ENCODE data around the gene TMEM91. TPM values are rescaled to one million over a fixed set of nuclear protein-coding genes. Genes with fewer than 3 reads are reported as not detected.

Gene TMEM91
- total and polyA plus RNA-seq, 2 donors (not counting 3 experiments of a cell fraction or from before 2014, with no cell fraction given), result 9.0 to 13.2 TPM

- Histone ChIP-seq H2AFZ (ENCODE audit: low read depth, low read length) (no peak overlapping the region), H3K4me2 (ENCODE audit: insufficient read depth, low read length) (no peak overlapping the region), H3K27ac (ENCODE audit: insufficient read depth, low read depth, low read length) (no peak overlapping the region), H3K9ac (replicated peaks; ENCODE audit: extremely low read depth, insufficient read depth, low read length) (no peak overlapping the region), H3K36me3 (ENCODE audit: control insufficient read depth in 2 of 2, extremely low read depth in 1 of 2, insufficient read depth in 2 of 2, low read length in 2 of 2) (no peaks in the 10 kb centered on the region), H3K79me2 (ENCODE audit: control insufficient read depth, insufficient read depth, low read length) (peaks cover 34% of the 10 kb centered on the region), H3K9me3 (replicated peaks; ENCODE audit: control insufficient read depth, insufficient read depth, low read length) (no peaks in the 10 kb centered on the region), H3K9me1 (replicated peaks; ENCODE audit: control insufficient read depth, extremely low read depth, insufficient read depth, low read length) (no peaks in the 10 kb centered on the region), H3K27me3 (ENCODE audit: control insufficient read depth in 2 of 2, insufficient read depth in 2 of 2, low read length in 2 of 2) (no peaks in the 10 kb centered on the region), H3K4me3 (replicated peaks in 1 of 3; ENCODE audit: insufficient read depth in 1 of 3, low read depth in 1 of 3, low read length in 3 of 3) (no peak overlapping the region), H4K20me1 (replicated peaks; ENCODE audit: control insufficient read depth, extremely low read depth, insufficient read depth, low read length) (no peaks in the 10 kb centered on the region), H3K4me1 (ENCODE audit: control insufficient read depth, extremely low read depth, insufficient read depth, low read length) (no peaks in the 10 kb centered on the region)
- DNase-seq (ENCODE audit: low read depth, low spot score) (no peak), FAIRE-seq (no peak)
- dilution Hi-C loops (cut with MboI; ENCODE audit: extremely low pct_ligation_motif_present, low sequenced_read_pairs) (no loop called here), intact Hi-C loops (cut with micrococcal nuclease) (loop anchor here (2.0 kb wide), 1 partner anchor 90 kb away; the partner anchor contains the start of gene HNRNPUL1)
- BruUV-seq (replicated peaks), result no TSS peak
- POLR2A ChIA-PET, result interaction anchor here (2.0 kb wide), 1 partner anchor 9 kb away, joined by 8 read pairs; the partner anchor contains the start of gene B9D2
- no peak for TF ChIP-seq POLR2A (IDR thresholded peaks at IDR 0.05; ENCODE audit: low read depth, low read length)
- CTCF ChIA-PET, result interaction anchor here (0.8 to 1.6 kb wide), 5 partner anchors 9 to 77 kb away, joined by 3 to 9 read pairs (median 4); partner anchors contain the start of gene B9D2
Measured at GRCh38 chr19:41355035-41355434, 21.3 kb upstream of the TMEM91 start.

GRCh38 chr19:41355802-41356201, 20.5 kb upstream of the TMEM91 start:
- POLR2A ChIA-PET, result no interaction called here
- intact Hi-C loops (cut with micrococcal nuclease), result loop anchor here (2.0 kb wide), 1 partner anchor 91 kb away; the partner anchor contains the start of gene HNRNPUL1
- DNase-seq (ENCODE audit: low read depth, low spot score) (no peak), FAIRE-seq (no peak)
- H3K27me3 ChIP-seq (ENCODE audit: control insufficient read depth in 2 of 2, insufficient read depth in 2 of 2, low read length in 2 of 2), result no peaks in the 10 kb centered on the region
- no peak overlapping the region for H3K4me2 ChIP-seq (ENCODE audit: insufficient read depth, low read length)
- H3K4me3 ChIP-seq (replicated peaks in 1 of 3; ENCODE audit: insufficient read depth in 1 of 3, low read depth in 1 of 3, low read length in 3 of 3), result no peak overlapping the region
- H2AFZ ChIP-seq (ENCODE audit: low read depth, low read length), result no peak overlapping the region
- H3K79me2 ChIP-seq (ENCODE audit: control insufficient read depth, insufficient read depth, low read length), result peaks cover 26% of the 10 kb centered on the region
- no peaks in the 10 kb centered on the region for H3K9me3 ChIP-seq (replicated peaks; ENCODE audit: control insufficient read depth, insufficient read depth, low read length)
- H3K4me1 ChIP-seq (ENCODE audit: control insufficient read depth, extremely low read depth, insufficient read depth, low read length), result no peaks in the 10 kb centered on the region
- no peak overlapping the region for H3K9ac ChIP-seq (replicated peaks; ENCODE audit: extremely low read depth, insufficient read depth, low read length)
- dilution Hi-C loops (cut with MboI; ENCODE audit: extremely low pct_ligation_motif_present, low sequenced_read_pairs), result no loop called here
- H4K20me1 ChIP-seq (replicated peaks; ENCODE audit: control insufficient read depth, extremely low read depth, insufficient read depth, low read length), result no peaks in the 10 kb centered on the region
- H3K27ac ChIP-seq (ENCODE audit: insufficient read depth, low read depth, low read length), result no peak overlapping the region
- no peaks in the 10 kb centered on the region for H3K9me1 ChIP-seq (replicated peaks; ENCODE audit: control insufficient read depth, extremely low read depth, insufficient read depth, low read length)
- TF ChIP-seq MAX (IDR thresholded peaks at IDR 0.05; ENCODE audit: insufficient read depth, insufficient read length) (no peak), POLR2AphosphoS5 (IDR thresholded peaks at IDR 0.05; ENCODE audit: insufficient read depth, low read depth, low read length) (no peak), MYC (IDR thresholded peaks at IDR 0.05; ENCODE audit: low read depth, low read length) (no peak), CTCF (IDR thresholded peaks at IDR 0.05; ENCODE audit: extremely low read depth in 1 of 2, insufficient read depth in 1 of 2, low read depth in 1 of 2, low read length in 2 of 2) (no peak), GATA2 (IDR thresholded peaks at IDR 0.05; ENCODE audit: insufficient read depth, insufficient read length, low read depth, low read length) (no peak), POLR2A (IDR thresholded peaks at IDR 0.05; ENCODE audit: low read depth, low read length) (no peak), EZH2 (IDR thresholded peaks at IDR 0.05; ENCODE audit: borderline replicate concordance, low read depth, low read length, severe bottlenecking) (no peak), FOS (IDR thresholded peaks at IDR 0.05; ENCODE audit: borderline replicate concordance, insufficient read depth, low read length) (no peak), JUN (IDR thresholded peaks at IDR 0.05; ENCODE audit: borderline replicate concordance, insufficient read depth, insufficient read length, low read depth) (no peak)
- no peaks in the 10 kb centered on the region for H3K36me3 ChIP-seq (ENCODE audit: control insufficient read depth in 2 of 2, extremely low read depth in 1 of 2, insufficient read depth in 2 of 2, low read length in 2 of 2)
- BruUV-seq (replicated peaks), result no TSS peak
- CTCF ChIA-PET, result interaction anchor here (0.9 to 1.6 kb wide), 6 partner anchors 8 to 76 kb away, joined by 3 to 9 read pairs (median 3); partner anchors contain the start of genes B3GNT8 and B9D2
